ENCODE data around the gene MKLN1. TPM values are rescaled to one million over a fixed set of nuclear protein-coding genes. Genes with fewer than 3 reads are reported as not detected.

Gene MKLN1
- polyA plus RNA-seq, 1 donor, result 21.6 TPM

DNA sequence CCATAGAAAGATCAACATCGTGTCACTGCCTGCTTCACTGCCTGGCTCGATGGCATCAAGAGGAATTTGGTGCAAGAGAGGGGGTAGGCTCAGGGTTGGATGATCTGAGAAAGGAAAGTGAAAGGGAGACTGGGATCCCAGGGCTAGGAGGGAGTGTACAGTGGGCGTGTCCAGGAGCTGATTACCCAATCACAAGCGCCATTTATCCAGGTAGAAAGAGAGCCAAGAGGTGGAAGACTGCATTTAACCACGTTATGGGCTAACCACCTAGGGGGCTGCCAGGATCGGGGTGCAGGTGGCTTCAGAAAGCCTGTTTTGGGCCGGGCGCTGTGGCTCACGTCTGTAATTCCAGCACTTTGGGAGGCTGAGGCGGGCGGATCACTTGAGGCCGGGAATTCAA is 218.4 kb downstream of the MKLN1 start:
- no peak for DNase-seq (ENCODE audit: low read depth)

Other genes starting within 250 kb of the MKLN1 start
- 75.3 TPM for gene PODXL, start 228.8 kb downstream of the MKLN1 start, polyA plus RNA-seq (ENCODE audit: insufficient read length)

Data from forelimb muscle (tissue), 1 donor.